A204.1 (cell line): ENCODE measurements around the gene USP17L10.
"Not testable (repeated sequence)": the region's sequence is repeated elsewhere in the genome, so short reads cannot be mapped to it uniquely, and the experiment has no call there.

ENCODE experiments used
- FAIRE-seq: peaks from 2 replicates; lab custom pipeline; 2012; peaks lifted over from hg19 to GRCh38; lab: Jason Lieb, UNC

Gene USP17L10, protein sequence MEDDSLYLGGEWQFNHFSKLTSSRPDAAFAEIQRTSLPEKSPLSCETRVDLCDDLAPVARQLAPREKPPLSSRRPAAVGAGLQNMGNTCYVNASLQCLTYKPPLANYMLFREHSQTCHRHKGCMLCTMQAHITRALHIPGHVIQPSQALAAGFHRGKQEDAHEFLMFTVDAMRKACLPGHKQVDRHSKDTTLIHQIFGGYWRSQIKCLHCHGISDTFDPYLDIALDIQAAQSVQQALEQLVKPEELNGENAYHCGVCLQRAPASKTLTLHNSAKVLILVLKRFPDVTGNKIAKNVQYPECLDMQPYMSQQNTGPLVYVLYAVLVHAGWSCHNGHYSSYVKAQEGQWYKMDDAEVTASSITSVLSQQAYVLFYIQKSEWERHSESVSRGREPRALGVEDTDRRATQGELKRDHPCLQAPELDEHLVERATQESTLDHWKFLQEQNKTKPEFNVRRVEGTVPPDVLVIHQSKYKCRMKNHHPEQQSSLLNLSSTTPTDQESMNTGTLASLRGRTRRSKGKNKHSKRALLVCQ

GRCh38 chr4:9210357-9210756, at the start of gene USP17L10:
USP17L10 (plus strand) TSS chr4:9210657; CDS start chr4:9210657, 0 bp downstream.
- FAIRE-seq = not testable (repeated sequence)

- not testable (repeated sequence) for FAIRE-seq
Observed at GRCh38 chr4:9165990-9166389, 44.5 kb upstream of the USP17L10 start.

GRCh38 chr4:9169791-9170459, 40.5 kb upstream of the USP17L10 start, which contains the start of gene FAM90A26:
FAM90A26 (plus strand) TSS chr4:9170409; CDS start chr4:9173173, 2,764 bp downstream.
- not testable (repeated sequence) for FAIRE-seq

DNA sequence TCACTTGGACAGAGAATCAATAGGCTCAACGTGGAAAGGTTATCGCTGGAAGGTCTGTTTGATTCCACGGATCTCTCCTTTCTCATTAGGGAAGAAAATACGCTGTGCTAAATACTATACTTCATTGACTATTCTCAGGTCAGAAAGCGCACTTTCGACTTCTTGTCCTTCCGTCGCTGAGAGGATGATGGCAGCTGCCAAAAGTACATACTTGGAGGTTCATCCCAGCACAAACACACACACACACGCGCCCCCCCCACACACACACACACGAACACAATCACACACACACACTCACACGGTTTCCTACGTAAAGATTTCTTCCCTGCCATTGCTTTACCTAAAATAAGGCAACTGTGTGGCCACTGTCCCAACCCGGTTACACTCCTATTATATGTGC, 4.2 kb downstream of the USP17L10 start:
- not testable (repeated sequence) for FAIRE-seq

DNA sequence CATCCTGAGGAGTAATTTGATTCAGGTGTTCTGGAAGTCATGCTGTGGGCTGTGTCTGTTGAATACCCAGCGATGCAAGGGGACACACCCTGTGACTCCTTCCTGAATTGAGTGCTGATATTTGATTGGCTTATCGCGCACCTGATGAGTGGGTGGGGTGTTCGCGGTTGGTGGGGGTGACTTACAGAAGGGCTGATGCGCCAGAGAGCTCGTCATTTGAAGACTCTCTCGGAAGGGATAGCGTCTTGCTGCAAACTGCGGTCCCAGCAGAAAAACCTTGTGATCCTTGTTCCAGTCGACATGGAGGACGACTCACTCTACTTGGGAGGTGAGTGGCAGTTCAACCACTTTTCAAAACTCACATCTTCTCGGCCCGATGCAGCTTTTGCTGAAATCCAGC, 4.6 kb downstream of the USP17L10 start, which contains the start of gene USP17L11:
TSS of gene USP17L11 (plus strand) at position 301 of the 400 bp plus-strand sequence. CDS start at position 301, 0 bp downstream.
- FAIRE-seq = not testable (repeated sequence)

DNA sequence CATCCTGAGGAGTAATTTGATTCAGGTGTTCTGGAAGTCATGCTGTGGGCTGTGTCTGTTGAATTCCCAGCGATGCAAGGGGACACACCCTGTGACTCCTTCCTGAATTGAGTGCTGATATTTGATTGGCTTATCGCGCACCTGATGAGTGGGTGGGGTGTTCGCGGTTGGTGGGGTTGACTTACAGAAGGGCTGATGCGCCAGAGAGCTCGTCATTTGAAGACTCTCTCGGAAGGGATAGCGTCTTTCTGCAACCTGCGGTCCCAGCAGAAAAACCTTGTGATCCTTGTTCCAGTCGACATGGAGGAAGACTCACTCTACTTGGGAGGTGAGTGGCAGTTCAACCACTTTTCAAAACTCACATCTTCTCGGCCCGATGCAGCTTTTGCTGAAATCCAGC, 9.4 kb downstream of the USP17L10 start, which contains the start of gene USP17L12:
TSS of gene USP17L12 (plus strand) at position 301 of the 400 bp plus-strand sequence. CDS start at position 301, 0 bp downstream.
- FAIRE-seq = not testable (repeated sequence)

- FAIRE-seq = not testable (repeated sequence)
Observed at GRCh38 chr4:9224596-9224995, 14.1 kb downstream of the USP17L10 start, which contains the start of gene USP17L13. USP17L13 (plus strand) TSS chr4:9224896; CDS start chr4:9224896, 0 bp downstream.

DNA sequence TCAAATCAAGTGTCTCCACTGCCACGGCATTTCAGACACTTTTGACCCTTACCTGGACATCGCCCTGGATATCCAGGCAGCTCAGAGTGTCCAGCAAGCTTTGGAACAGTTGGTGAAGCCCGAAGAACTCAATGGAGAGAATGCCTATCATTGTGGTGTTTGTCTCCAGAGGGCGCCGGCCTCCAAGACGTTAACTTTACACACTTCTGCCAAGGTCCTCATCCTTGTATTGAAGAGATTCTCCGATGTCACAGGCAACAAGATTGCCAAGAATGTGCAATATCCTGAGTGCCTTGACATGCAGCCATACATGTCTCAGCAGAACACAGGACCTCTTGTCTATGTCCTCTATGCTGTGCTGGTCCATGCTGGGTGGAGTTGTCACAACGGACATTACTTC, 19.8 kb downstream of the USP17L10 start:
- FAIRE-seq = not testable (repeated sequence)

- not testable (repeated sequence) for FAIRE-seq
Observed at GRCh38 chr4:9234085-9234484, 23.6 kb downstream of the USP17L10 start, which contains the start of gene USP17L15. USP17L15 (plus strand) TSS chr4:9234385; CDS start chr4:9234385, 0 bp downstream.

- FAIRE-seq = not testable (repeated sequence)
Observed at GRCh38 chr4:9238461-9238860, 28.0 kb downstream of the USP17L10 start.

GRCh38 chr4:9243579-9243978, 33.1 kb downstream of the USP17L10 start, which contains the start of gene USP17L17:
USP17L17 (plus strand) TSS chr4:9243879; CDS start chr4:9243879, 0 bp downstream.
- not testable (repeated sequence) for FAIRE-seq

DNA sequence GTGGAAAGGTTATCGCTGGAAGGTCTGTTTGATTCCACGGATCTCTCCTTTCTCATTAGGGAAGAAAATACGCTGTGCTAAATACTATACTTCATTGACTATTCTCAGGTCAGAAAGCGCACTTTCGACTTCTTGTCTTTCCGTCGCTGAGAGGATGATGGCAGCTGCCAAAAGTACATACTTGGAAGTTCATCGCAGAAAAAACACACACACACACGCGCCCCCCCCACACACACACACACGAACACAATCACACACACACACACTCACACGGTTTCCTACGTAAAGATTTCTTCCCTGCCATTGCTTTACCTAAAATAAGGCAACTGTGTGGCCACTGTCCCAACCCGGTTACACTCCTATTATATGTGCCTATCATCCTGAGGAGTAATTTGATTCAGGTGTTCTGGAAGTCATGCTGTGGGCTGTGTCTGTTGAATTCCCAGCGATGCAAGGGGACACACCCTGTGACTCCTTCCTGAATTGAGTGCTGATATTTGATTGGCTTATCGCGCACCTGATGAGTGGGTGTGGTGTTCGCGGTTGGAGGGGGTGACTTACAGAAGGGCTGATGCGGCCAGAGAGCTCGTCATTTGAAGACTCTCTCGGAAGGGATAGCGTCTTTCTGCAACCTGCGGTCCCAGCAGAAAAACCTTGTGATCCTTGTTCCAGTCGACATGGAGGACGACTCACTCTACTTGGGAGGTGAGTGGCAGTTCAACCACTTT, 37.7 kb downstream of the USP17L10 start, which contains the start of gene USP17L18:
TSS of gene USP17L18 (plus strand) at position 678 of the 728 bp plus-strand sequence. CDS start at position 678, 0 bp downstream.
- FAIRE-seq = not testable (repeated sequence)

GRCh38 chr4:9253078-9253477, 42.6 kb downstream of the USP17L10 start, which contains the start of gene USP17L19:
USP17L19 (plus strand) TSS chr4:9253378; CDS start chr4:9253378, 0 bp downstream.
- not testable (repeated sequence) for FAIRE-seq

GRCh38 chr4:9257824-9258223, 47.4 kb downstream of the USP17L10 start, which contains the start of gene USP17L20:
USP17L20 (plus strand) TSS chr4:9258124; CDS start chr4:9258124, 0 bp downstream.
- FAIRE-seq = not testable (repeated sequence)
